B cell (primary cell): ENCODE measurements around the gene POLE. TPM values are rescaled to one million over a fixed set of nuclear protein-coding genes. Genes with fewer than 3 reads are reported as not detected.

Experiments used
- ATAC-seq: fragments of 200-7000 bp; cut with Tn5 transposase; one replicate; pipeline ENCODE4 v1.10.0; 2021; ENCODE audit warnings: low read depth, mild to moderate bottlenecking, moderate number of reproducible peaks, moderate library complexity
- CTCF ChIA-PET: fragments of 350-600 bp; sonication (Branson Sonifier 250); formaldehyde crosslinking; loops from one replicate; lab custom pipeline; 2021; ENCODE audit warnings: antibody characterized with exemption, inconsistent platforms; lab: Charles Lee
- POLR2A ChIA-PET: fragments of 350-600 bp; sonication (Branson Sonifier 250); formaldehyde crosslinking; loops from one replicate; lab custom pipeline; 2021; ENCODE audit warnings: antibody characterized with exemption; lab: Charles Lee
- DNase-seq: peaks from one replicate; pipeline ENCODE4 v3.0.0; 2013
- H2AFZ ChIP-seq: 2 replicates; pipeline ENCODE4 v1.6.1; 2012; ENCODE audit warnings: mild to moderate bottlenecking, low read depth, low read length; ENCODE audit not compliant: insufficient read depth, poor library complexity, severe bottlenecking
- H3K27ac ChIP-seq, 2 donors: 1 replicate in 1 of 2; 2 replicates in 1 of 2; pipeline ENCODE4 v1.5.1; 2012 to 2013; ENCODE audit warnings: low read length in 2 of 2, mild to moderate bottlenecking in 2 of 2, moderate library complexity in 1 of 2
- H3K27me3 ChIP-seq, 4 experiments: fragments of 200-600 bp in 1 of 4; sonication (generic) in 1 of 4; replicated peaks in 1 of 4; 1 replicate in 2 of 4; 2 replicates in 2 of 4; pipeline versions ENCODE4 v1.6.1 to v1.7.0; 2013 to 2016; ENCODE audit warnings: low read length in 3 of 4, mild to moderate bottlenecking in 2 of 4, mixed read lengths in 1 of 4, moderate library complexity in 1 of 4; ENCODE audit not compliant: insufficient read depth in 4 of 4, control insufficient read depth in 3 of 4; ENCODE audit errors: control extremely low read depth in 1 of 4
- H3K36me3 ChIP-seq, 2 experiments: replicated peaks in 1 of 2; 1 replicate in 1 of 2; 2 replicates in 1 of 2; pipeline versions ENCODE4 v1.6.1 to v1.7.1; 2013; ENCODE audit warnings: low read length in 1 of 2; ENCODE audit not compliant: insufficient read depth in 2 of 2, control insufficient read depth in 1 of 2; ENCODE audit errors: control extremely low read depth in 1 of 2, extremely low read depth in 1 of 2
- H3K4me1 ChIP-seq, 2 donors: fragments of 200-600 bp in 1 of 2; sonication (generic) in 1 of 2; 1 replicate in 1 of 2; 2 replicates in 1 of 2; pipeline versions ENCODE4 v1.5.1 to v1.6.1; 2013 to 2017; ENCODE audit warnings: low read length in 2 of 2; ENCODE audit not compliant: control insufficient read depth in 2 of 2, insufficient read depth in 2 of 2
- H3K4me2 ChIP-seq: replicated peaks from 2 replicates; pipeline ENCODE3; 2012; ENCODE audit warnings: mild to moderate bottlenecking, low read depth, low read length; ENCODE audit not compliant: poor library complexity, severe bottlenecking
- H3K4me3 ChIP-seq, 5 experiments: fragments of 200-600 bp in 1 of 5; sonication (generic) in 1 of 5; 1 replicate in 3 of 5; 2 replicates in 2 of 5; pipeline versions ENCODE4 v1.5.1 to v1.7.0; 2011 to 2016; ENCODE audit warnings: low read length in 4 of 5, mild to moderate bottlenecking in 4 of 5, low read depth in 2 of 5, control low read depth in 1 of 5, moderate library complexity in 1 of 5; ENCODE audit not compliant: insufficient read depth in 1 of 5; ENCODE audit errors: control extremely low read depth in 1 of 5, extremely low read depth in 1 of 5
- H3K79me2 ChIP-seq: fragments of 200-600 bp; sonication (generic); one replicate; pipeline ENCODE4 v1.6.0; 2016; ENCODE audit warnings: low read length; ENCODE audit not compliant: control insufficient read depth, insufficient read depth
- H3K9ac ChIP-seq: fragments of 200-600 bp; sonication (generic); 2 replicates; pipeline ENCODE4 v1.6.1; 2017; ENCODE audit warnings: mild to moderate bottlenecking, low read length, moderate library complexity
- H3K9me3 ChIP-seq, 3 donors: one replicate each; pipeline versions ENCODE4 v1.6.1 to v1.7.1; 2013; ENCODE audit warnings: low read length in 2 of 3; ENCODE audit not compliant: control insufficient read depth in 2 of 3, insufficient read depth in 1 of 3; ENCODE audit errors: control extremely low read depth in 1 of 3
- H4K20me1 ChIP-seq: 2 replicates; pipeline ENCODE4 v1.6.0; 2012; ENCODE audit warnings: mild to moderate bottlenecking, low read length; ENCODE audit not compliant: insufficient read depth, control insufficient read depth, poor library complexity, severe bottlenecking
- H3K27ac Mint-ChIP-seq: one replicate; pipeline ENCODE4 v1.8.0; 2021; ENCODE audit warnings: mixed read lengths
- H3K27me3 Mint-ChIP-seq: one replicate; pipeline ENCODE4 v1.8.0; 2021; ENCODE audit warnings: mixed read lengths
- H3K4me1 Mint-ChIP-seq: one replicate; pipeline ENCODE4 v1.8.0; 2021; ENCODE audit warnings: mixed read lengths
- H3K4me3 Mint-ChIP-seq: one replicate; pipeline ENCODE4 v1.8.0; 2021; ENCODE audit warnings: mixed read lengths
- H3K9me3 Mint-ChIP-seq: one replicate; pipeline ENCODE4 v1.8.0; 2022; ENCODE audit warnings: mixed read lengths; ENCODE audit not compliant: insufficient read depth
- EZH2 ChIP-seq: IDR thresholded peaks from 2 replicates; pipeline ENCODE4 v1.6.1; 2012; ENCODE audit warnings: borderline replicate concordance, low read depth, mild to moderate bottlenecking, moderate library complexity, low read length; ENCODE audit not compliant: insufficient read depth, poor library complexity, severe bottlenecking
- WGBS: methylation state at CpG from one replicate; pipeline ENCODE4 v1.1.5; 2013; ENCODE audit warnings: missing lambda C conversion rate; ENCODE audit not compliant: insufficient coverage; 5-methylcytosine and 5-hydroxymethylcytosine counted together
- intact Hi-C: fragments of 100-400 bp; cut with micrococcal nuclease; formaldehyde crosslinking; loops from one replicate; pipeline ENCODE4 v1.10.0; 2022
- polyA plus RNA-seq: library from polyadenylated mRNA; depleted of rRNA; stranded (reverse); fragments of >200 nt; gene quantifications from 2 replicates; pipeline ENCODE4 v1.2.3, GENCODE V29; 2012
- total RNA-seq, 2 donors: library from RNA; stranded (reverse); fragments of 120-200 nt in 1 of 2; gene quantifications; 1 replicate in 1 of 2; 2 replicates in 1 of 2; pipeline versions ENCODE4 v1.2.3 to v1.2.4, GENCODE V29; 2013 to 2022
- TF ChIP-seq, protein P1 (sequence below): fragments of 200-600 bp; IDR thresholded peaks from one replicate; pipeline ENCODE4 v1.8.0; 2022; ENCODE audit warnings: antibody characterized with exemption, mild to moderate bottlenecking

Gene POLE
- total and polyA plus RNA-seq, 2 donors (not counting 1 experiment from before 2014, with no cell fraction given), result 32.0 to 62.0 TPM

DNA sequence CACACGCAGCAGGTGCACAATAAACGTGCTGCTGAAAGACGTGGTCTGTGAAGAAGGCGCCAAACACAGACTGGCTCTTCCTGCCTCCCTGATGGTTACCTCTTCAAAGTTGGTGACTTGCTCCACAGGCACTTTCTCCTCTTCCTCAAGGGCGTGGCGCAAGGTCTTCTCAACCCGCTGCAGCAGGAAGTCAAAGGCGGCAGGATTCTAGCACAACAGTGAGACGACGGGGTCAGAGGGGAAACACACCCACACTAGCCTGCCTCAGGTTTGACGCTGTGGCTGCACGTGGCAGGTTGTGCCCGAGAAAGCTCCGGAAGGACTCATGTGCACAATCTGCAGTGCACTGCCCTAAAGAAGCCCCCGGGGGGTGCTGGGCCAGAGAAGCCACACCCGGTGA is 15.0 kb downstream of the POLE start:
- Histone ChIP-seq H3K4me2 (no peak overlapping the region), H3K79me2 (no peaks in the 10 kb centered on the region), H3K9ac (no peak overlapping the region), H3K9me3 (no peaks in the 10 kb centered on the region), H3K36me3 (peaks cover 0 to 45% of the 10 kb centered on the region in 2 experiments), H3K27ac (no peak overlapping the region), H3K4me3 (no peak overlapping the region), H2AFZ (no peak overlapping the region), H3K27me3 (no peaks in the 10 kb centered on the region), H3K4me1 (no peaks in the 10 kb centered on the region), H4K20me1 (no peaks in the 10 kb centered on the region)
- CTCF ChIA-PET, result no interaction called here
- WGBS, result 84% methylated on average over 12 of the region's 16 CpGs
- no peak overlapping the region for H3K27ac Mint-ChIP-seq
- no peak overlapping the region for H3K4me3 Mint-ChIP-seq
- DNase-seq (no peak), ATAC-seq (no peak)
- H3K9me3 Mint-ChIP-seq, result no peaks in the 10 kb centered on the region
- POLR2A ChIA-PET, result no interaction called here
- TF ChIP-seq, protein P1, sequence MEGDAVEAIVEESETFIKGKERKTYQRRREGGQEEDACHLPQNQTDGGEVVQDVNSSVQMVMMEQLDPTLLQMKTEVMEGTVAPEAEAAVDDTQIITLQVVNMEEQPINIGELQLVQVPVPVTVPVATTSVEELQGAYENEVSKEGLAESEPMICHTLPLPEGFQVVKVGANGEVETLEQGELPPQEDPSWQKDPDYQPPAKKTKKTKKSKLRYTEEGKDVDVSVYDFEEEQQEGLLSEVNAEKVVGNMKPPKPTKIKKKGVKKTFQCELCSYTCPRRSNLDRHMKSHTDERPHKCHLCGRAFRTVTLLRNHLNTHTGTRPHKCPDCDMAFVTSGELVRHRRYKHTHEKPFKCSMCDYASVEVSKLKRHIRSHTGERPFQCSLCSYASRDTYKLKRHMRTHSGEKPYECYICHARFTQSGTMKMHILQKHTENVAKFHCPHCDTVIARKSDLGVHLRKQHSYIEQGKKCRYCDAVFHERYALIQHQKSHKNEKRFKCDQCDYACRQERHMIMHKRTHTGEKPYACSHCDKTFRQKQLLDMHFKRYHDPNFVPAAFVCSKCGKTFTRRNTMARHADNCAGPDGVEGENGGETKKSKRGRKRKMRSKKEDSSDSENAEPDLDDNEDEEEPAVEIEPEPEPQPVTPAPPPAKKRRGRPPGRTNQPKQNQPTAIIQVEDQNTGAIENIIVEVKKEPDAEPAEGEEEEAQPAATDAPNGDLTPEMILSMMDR, result no peak
- TF ChIP-seq EZH2, result no peak
- intact Hi-C loops, result no loop called here
- no peaks in the 10 kb centered on the region for H3K4me1 Mint-ChIP-seq
- H3K27me3 Mint-ChIP-seq, result no peaks in the 10 kb centered on the region

DNA sequence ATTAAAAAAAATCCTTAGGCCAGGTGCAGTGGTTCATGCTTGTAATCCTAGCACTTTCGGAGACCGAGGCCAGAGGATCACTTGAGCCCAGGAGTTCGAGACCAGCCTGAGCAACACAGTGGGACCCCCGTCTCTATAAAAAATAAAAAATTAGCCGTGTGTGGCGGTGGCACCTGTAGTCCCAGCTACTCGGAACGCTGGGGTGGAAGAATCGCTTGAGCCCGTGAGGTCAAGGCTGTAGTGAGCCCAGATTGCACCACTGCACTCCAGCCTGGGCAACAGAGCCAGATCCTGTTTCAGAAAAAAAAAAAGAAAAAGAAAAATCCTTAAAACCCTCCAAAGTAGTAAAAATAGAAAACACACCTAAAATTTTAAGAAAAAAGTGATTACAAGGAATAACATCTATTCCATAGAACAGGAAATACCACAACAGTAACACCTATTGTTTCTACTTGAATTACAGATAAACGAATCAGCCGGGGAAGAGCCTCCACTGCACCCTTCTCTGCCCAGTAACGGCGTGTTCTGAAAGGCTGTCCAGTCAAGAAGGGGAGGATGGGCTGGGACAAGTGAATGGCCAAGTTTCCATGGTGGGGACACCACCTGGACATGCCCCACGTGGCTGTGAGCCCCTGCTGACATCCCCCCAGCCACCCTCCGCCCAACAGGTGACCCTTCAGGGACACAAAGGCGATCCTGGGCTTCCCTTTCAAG is 17.8 kb downstream of the POLE start:
- H3K9me3 Mint-ChIP-seq, result no peaks in the 10 kb centered on the region
- POLR2A ChIA-PET, result no interaction called here

More for the DNA sequence above, 17.8 kb downstream of the POLE start:
- DNase-seq (no peak), ATAC-seq (no peak)
- Histone ChIP-seq H3K79me2 (no peaks in the 10 kb centered on the region), H4K20me1 (no peaks in the 10 kb centered on the region), H3K4me1 (no peaks in the 10 kb centered on the region), H3K36me3 (peaks cover 0 to 52% of the 10 kb centered on the region in 2 experiments), H3K9me3 (no peaks in the 10 kb centered on the region), H3K27ac (no peak overlapping the region), H3K4me2 (no peak overlapping the region), H3K9ac (no peak overlapping the region), H3K4me3 (no peak overlapping the region), H3K27me3 (no peaks in the 10 kb centered on the region), H2AFZ (no peak overlapping the region)
- CTCF ChIA-PET, result interaction anchor here (0.6 kb wide), 1 partner anchor 56 kb away, joined by 3 read pairs; no protein-coding TSS in a partner anchor
- TF ChIP-seq EZH2, result no peak
- TF ChIP-seq, protein P1, result no peak
- Mint-ChIP-seq H3K27ac (no peak overlapping the region), H3K27me3 (no peaks in the 10 kb centered on the region), H3K4me3 (no peak overlapping the region), H3K4me1 (no peaks in the 10 kb centered on the region)
- intact Hi-C loops, result no loop called here
- 97% methylated on average over 13 of the region's 17 CpGs for WGBS
